HG03103 (cell line): ENCODE results near the gene SLITRK2.

ENCODE experiments used
- ATAC-seq: cut with Tn5 transposase; IDR thresholded peaks from one replicate; pipeline ENCODE4 v1.9.1; 2021; ENCODE audit warnings: low read depth; ENCODE audit not compliant: unreplicated experiment

Gene SLITRK2

GRCh38 chrX:145853181-145853580 lies 35.6 kb downstream of the SLITRK2 start:
- no peak for ATAC-seq

- ATAC-seq = no peak
Measured at GRCh38 chrX:145856181-145856580, 38.6 kb downstream of the SLITRK2 start.

GRCh38 chrX:145861818-145862217 lies 44.2 kb downstream of the SLITRK2 start:
- no peak for ATAC-seq

GRCh38 chrX:145865082-145865481 lies 47.5 kb downstream of the SLITRK2 start:
- ATAC-seq = no peak
